Liver (tissue), 9 donors: ENCODE measurements around the gene PLEKHA3. TPM values are rescaled to one million over a fixed set of nuclear protein-coding genes. Genes with fewer than 3 reads are reported as not detected.

Experiments used
- DNase-seq: peaks from one replicate; pipeline ENCODE4 v3.0.0-alpha.2; 2017; ENCODE audit warnings: low spot score
- H3K27ac ChIP-seq, 2 donors: one replicate each; pipeline ENCODE4 v1.7.0; 2013; ENCODE audit warnings: inconsistent platforms in 2 of 2, low read length in 2 of 2, control low read depth in 1 of 2, low read depth in 1 of 2, mild to moderate bottlenecking in 1 of 2
- H3K27me3 ChIP-seq, 4 donors: one replicate each; pipeline versions ENCODE4 v1.6.1 to v1.7.0; 2013; ENCODE audit warnings: low read length in 3 of 4, inconsistent platforms in 1 of 4, mild to moderate bottlenecking in 1 of 4, moderate library complexity in 1 of 4; ENCODE audit not compliant: control insufficient read depth in 4 of 4, insufficient read depth in 4 of 4
- H3K36me3 ChIP-seq, 4 donors: one replicate each; pipeline versions ENCODE4 v1.6.1 to v1.7.0; 2013; ENCODE audit warnings: low read length in 3 of 4, mild to moderate bottlenecking in 3 of 4, low read depth in 1 of 4, moderate library complexity in 1 of 4; ENCODE audit not compliant: control insufficient read depth in 4 of 4, insufficient read depth in 3 of 4
- H3K4me1 ChIP-seq, 4 donors: one replicate each; pipeline versions ENCODE4 v1.6.1 to v1.7.0; 2013; ENCODE audit warnings: low read length in 3 of 4, mild to moderate bottlenecking in 3 of 4, moderate library complexity in 1 of 4; ENCODE audit not compliant: control insufficient read depth in 4 of 4, insufficient read depth in 4 of 4
- H3K4me3 ChIP-seq, 3 donors: one replicate each; pipeline versions ENCODE4 v1.6.1 to v1.7.0; 2013; ENCODE audit warnings: low read length in 3 of 3, control low read depth in 1 of 3, low read depth in 1 of 3, mild to moderate bottlenecking in 1 of 3
- H3K9ac ChIP-seq, 2 donors: one replicate each; pipeline ENCODE4 v1.7.0; 2013; ENCODE audit warnings: low read length in 2 of 2, mild to moderate bottlenecking in 2 of 2, moderate library complexity in 2 of 2, control low read depth in 1 of 2, low read depth in 1 of 2
- H3K9me3 ChIP-seq, 4 donors: one replicate each; pipeline versions ENCODE4 v1.6.1 to v1.7.0; 2013; ENCODE audit warnings: low read length in 3 of 4; ENCODE audit not compliant: control insufficient read depth in 4 of 4
- EGR1 ChIP-seq, 2 donors: IDR thresholded peaks; 2 replicates each; pipeline ENCODE4 v1.6.1; 2016 to 2018; ENCODE audit warnings: antibody characterized with exemption in 2 of 2, low read depth in 2 of 2
- FOXA2 ChIP-seq: IDR thresholded peaks from 2 replicates; pipeline ENCODE4 v1.6.1; 2016; ENCODE audit warnings: antibody characterized with exemption
- GABPA ChIP-seq, 2 donors: IDR thresholded peaks in 1 of 2; conservative IDR thresholded peaks in 1 of 2; 2 replicates each; pipeline ENCODE4 v1.6.1; 2016; ENCODE audit warnings: antibody characterized with exemption in 2 of 2, mild to moderate bottlenecking in 1 of 2, moderate library complexity in 1 of 2
- HNF4G ChIP-seq: IDR thresholded peaks from 2 replicates; pipeline ENCODE4 v1.6.1; 2016; ENCODE audit warnings: antibody characterized with exemption
- JUND ChIP-seq, 2 donors: IDR thresholded peaks; 2 replicates each; pipeline ENCODE4 v1.6.1; 2016; ENCODE audit warnings: antibody characterized with exemption in 2 of 2
- NR2F2 ChIP-seq: IDR thresholded peaks from 2 replicates; pipeline ENCODE4 v1.6.1; 2016; ENCODE audit warnings: antibody characterized with exemption
- REST ChIP-seq: IDR thresholded peaks from 2 replicates; pipeline ENCODE4 v1.6.1; 2016; ENCODE audit warnings: antibody characterized with exemption, mild to moderate bottlenecking
- TAF1 ChIP-seq: conservative IDR thresholded peaks from 2 replicates; pipeline ENCODE4 v1.6.1; 2016; ENCODE audit warnings: antibody characterized with exemption, mild to moderate bottlenecking
- YY1 ChIP-seq: IDR thresholded peaks from 2 replicates; pipeline ENCODE4 v1.6.1; 2016; ENCODE audit warnings: antibody characterized with exemption, mild to moderate bottlenecking
- ZBTB33 ChIP-seq: IDR thresholded peaks from 2 replicates; pipeline ENCODE4 v1.6.1; 2016; ENCODE audit warnings: antibody characterized with exemption
- WGBS: extraction: QIAGEN DNeasy Blood & Tissue Kit; methylation state at CpG from one replicate; pipeline ENCODE4 v1.1.7; 2013; 5-methylcytosine and 5-hydroxymethylcytosine counted together
- polyA plus RNA-seq, 2 donors: library from polyadenylated mRNA; stranded (reverse) in 1 of 2; unstranded in 1 of 2; fragments of 200-250 nt in 1 of 2; fragments of >200 nt in 1 of 2; fragmentation: Nextera tagmentation in 1 of 2; extraction: Ambion mirVana in 1 of 2; gene quantifications; one replicate each; pipeline versions ENCODE4 v1.2.1 to v1.2.3, GENCODE V29; 2013 to 2015
- total RNA-seq, 2 donors: library from RNA; depleted of rRNA; stranded (reverse); fragments of >200 nt; gene quantifications; one replicate each; pipeline ENCODE4 v1.2.3, GENCODE V29; 2014
- TF ChIP-seq, protein P1 (sequence below): IDR thresholded peaks from 2 replicates; pipeline ENCODE4 v1.6.1; 2016; ENCODE audit warnings: antibody characterized with exemption
- TF ChIP-seq, protein P2 (sequence below): fragments of 150-350 bp; IDR thresholded peaks from 2 replicates; pipeline ENCODE4 v1.5.1; 2017; ENCODE audit warnings: improper control_type of control experiment, low read depth, low read length; ENCODE audit not compliant: missing input control
- donor health status: healthy.
- donor health status: healthy.
- donor health status: healthy.
- donor health status: healthy.
- donor health status: healthy.

PLEKHA3 gene
- total and polyA plus RNA-seq, 4 donors: 3.6 to 7.1 (median 6.1) TPM

DNA sequence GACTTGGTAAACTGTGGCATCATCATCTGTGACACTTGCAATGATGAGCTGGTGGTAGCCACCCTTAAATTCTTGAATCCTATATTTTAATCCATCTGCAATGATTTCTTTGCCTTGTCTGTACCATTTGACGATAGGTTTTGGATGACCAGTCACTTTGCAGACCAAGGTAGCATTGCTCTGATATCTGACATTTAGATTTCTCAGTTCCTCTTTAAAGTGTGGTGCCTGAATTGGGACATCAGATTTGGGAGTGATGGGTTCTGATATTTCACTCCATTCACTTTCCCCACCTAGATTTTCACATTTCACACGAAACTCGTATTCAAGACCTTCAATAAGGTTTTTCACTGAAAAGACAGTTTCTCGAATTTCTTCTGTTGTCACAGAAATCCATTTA is 55.8 kb downstream of the PLEKHA3 start (continued):
- TF ChIP-seq ZBTB33 (no peak), HNF4G (no peak), FOXA2 (no peak)

DNA sequence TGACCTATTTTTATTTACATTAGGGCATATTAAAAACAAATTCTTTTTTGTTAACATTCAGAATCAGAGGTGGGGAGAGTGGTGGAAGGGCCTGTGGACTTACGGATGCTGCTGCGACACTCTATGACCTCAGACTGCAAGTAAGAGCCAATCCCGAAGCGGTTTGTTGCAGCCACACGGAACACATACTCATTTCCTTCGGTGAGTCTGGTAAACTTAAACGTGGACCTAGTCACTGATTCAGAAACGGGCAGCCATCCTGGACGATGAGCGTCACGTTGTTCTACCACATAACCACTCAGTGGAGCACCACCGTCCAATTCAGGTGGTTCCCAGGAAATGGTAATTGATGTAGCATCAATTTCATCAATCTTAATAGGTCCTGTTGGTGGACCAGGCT is 61.9 kb downstream of the PLEKHA3 start:
- WGBS: 96% methylated on average over 12 of the region's 12 CpGs
- Histone ChIP-seq H3K9me3 (no peaks in the 10 kb centered on the region), H3K36me3 (peaks cover 0 to 22% (median 14%) of the 10 kb centered on the region in 4 donors), H3K27me3 (no peaks in the 10 kb centered on the region), H3K4me3 (no peak overlapping the region), H3K27ac (no peak overlapping the region), H3K4me1 (no peaks in the 10 kb centered on the region), H3K9ac (no peak overlapping the region)
- TF ChIP-seq, protein P1, sequence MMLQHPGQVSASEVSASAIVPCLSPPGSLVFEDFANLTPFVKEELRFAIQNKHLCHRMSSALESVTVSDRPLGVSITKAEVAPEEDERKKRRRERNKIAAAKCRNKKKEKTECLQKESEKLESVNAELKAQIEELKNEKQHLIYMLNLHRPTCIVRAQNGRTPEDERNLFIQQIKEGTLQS: no peak
- TF ChIP-seq HNF4G: no peak
- no peak for TF ChIP-seq NR2F2
- no peak for TF ChIP-seq JUND (IDR thresholded peaks at IDR 0.05)
- TF ChIP-seq GABPA (IDR thresholded peaks at IDR 0.05 in 1 of 2, conservative IDR thresholded peaks at IDR 0.05 in 1 of 2): no peak
- TF ChIP-seq, protein P2, sequence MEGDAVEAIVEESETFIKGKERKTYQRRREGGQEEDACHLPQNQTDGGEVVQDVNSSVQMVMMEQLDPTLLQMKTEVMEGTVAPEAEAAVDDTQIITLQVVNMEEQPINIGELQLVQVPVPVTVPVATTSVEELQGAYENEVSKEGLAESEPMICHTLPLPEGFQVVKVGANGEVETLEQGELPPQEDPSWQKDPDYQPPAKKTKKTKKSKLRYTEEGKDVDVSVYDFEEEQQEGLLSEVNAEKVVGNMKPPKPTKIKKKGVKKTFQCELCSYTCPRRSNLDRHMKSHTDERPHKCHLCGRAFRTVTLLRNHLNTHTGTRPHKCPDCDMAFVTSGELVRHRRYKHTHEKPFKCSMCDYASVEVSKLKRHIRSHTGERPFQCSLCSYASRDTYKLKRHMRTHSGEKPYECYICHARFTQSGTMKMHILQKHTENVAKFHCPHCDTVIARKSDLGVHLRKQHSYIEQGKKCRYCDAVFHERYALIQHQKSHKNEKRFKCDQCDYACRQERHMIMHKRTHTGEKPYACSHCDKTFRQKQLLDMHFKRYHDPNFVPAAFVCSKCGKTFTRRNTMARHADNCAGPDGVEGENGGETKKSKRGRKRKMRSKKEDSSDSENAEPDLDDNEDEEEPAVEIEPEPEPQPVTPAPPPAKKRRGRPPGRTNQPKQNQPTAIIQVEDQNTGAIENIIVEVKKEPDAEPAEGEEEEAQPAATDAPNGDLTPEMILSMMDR: no peak
- TF ChIP-seq TAF1: no peak
- no peak for TF ChIP-seq YY1
- TF ChIP-seq REST: no peak
- TF ChIP-seq FOXA2: no peak
- TF ChIP-seq EGR1 (IDR thresholded peaks at IDR 0.05; ENCODE audit: low read depth in 2 of 2): no peak
- no peak for TF ChIP-seq ZBTB33
- DNase-seq: no peak
